Prostate gland (tissue), 2 donors: ENCODE results near the gene DUOX1. TPM values are rescaled to one million over a fixed set of nuclear protein-coding genes. Genes with fewer than 3 reads are reported as not detected.

Source experiments
- DNase-seq: peaks from one replicate; pipeline ENCODE4 v3.0.0-alpha.2; 2019; ENCODE audit warnings: low spot score
- H3K27ac ChIP-seq, 2 donors: fragments of 200-600 bp; sonication (generic); 2 replicates each; pipeline ENCODE4 v1.5.1; 2017 to 2019
- H3K27me3 ChIP-seq: fragments of 200-600 bp; sonication (generic); replicated peaks from 2 replicates; pipeline ENCODE4 v1.5.1; 2019; ENCODE audit not compliant: insufficient read depth
- H3K36me3 ChIP-seq, 2 donors: fragments of 200-600 bp; sonication (generic); 1 replicate in 1 of 2; 2 replicates in 1 of 2; pipeline versions ENCODE4 v1.5.1 to v1.8.1; 2017 to 2019
- H3K4me1 ChIP-seq: fragments of 200-600 bp; sonication (generic); replicated peaks from 2 replicates; pipeline ENCODE4 v1.5.1; 2019
- H3K4me3 ChIP-seq, 2 donors: fragments of 200-600 bp; sonication (generic); 2 replicates each; pipeline ENCODE4 v1.5.1; 2017 to 2019
- H3K9me3 ChIP-seq: fragments of 200-600 bp; sonication (generic); 2 replicates; pipeline ENCODE4 v1.5.1; 2017
- CTCF ChIP-seq, 4 experiments: fragments of 200-600 bp in 2 of 4; fragments of 450-650 bp in 2 of 4; sonication (generic) in 2 of 4; IDR thresholded peaks; 1 replicate in 3 of 4; 2 replicates in 1 of 4; pipeline ENCODE4 v1.5.1; 2016 to 2019; ENCODE audit warnings: antibody characterized with exemption in 4 of 4, mild to moderate bottlenecking in 2 of 4, moderate library complexity in 2 of 4
- POLR2A ChIP-seq: fragments of 450-650 bp; IDR thresholded peaks from one replicate; pipeline ENCODE4 v1.6.1; 2016; ENCODE audit warnings: antibody characterized with exemption, mild to moderate bottlenecking
- POLR2AphosphoS5 ChIP-seq: sonication (generic); formaldehyde crosslinking; IDR thresholded peaks from one replicate; pipeline ENCODE4 v1.6.1; 2017; ENCODE audit warnings: antibody characterized with exemption
- WGBS: methylation state at CpG from one replicate; pipeline ENCODE4 v1.1.5; 2018; 5-methylcytosine and 5-hydroxymethylcytosine counted together
- intact Hi-C: fragments of 100-400 bp; cut with DNase I; formaldehyde crosslinking; loops from one replicate; pipeline ENCODE4 v1.14.2; 2022
- total RNA-seq, 2 donors: library from RNA; depleted of rRNA; stranded (reverse); fragments of >200 nt; gene quantifications; one replicate each; pipeline ENCODE4 v1.1.0, GENCODE V29; 2016

DUOX1 gene
- total RNA-seq, 2 donors from 2014 or later = 18.4 to 32.1 TPM

GRCh38 chr15:45179221-45179985 is 49.6 kb downstream of the DUOX1 start:
- no peaks in the 10 kb centered on the region for H3K36me3 ChIP-seq
- no peaks in the 10 kb centered on the region for H3K4me1 ChIP-seq
- DNase-seq = no peak
- H3K27me3 ChIP-seq = no peaks in the 10 kb centered on the region
- WGBS = 74% methylated on average over 11 of the region's 13 CpGs
- H3K9me3 ChIP-seq = no peaks in the 10 kb centered on the region
- TF ChIP-seq POLR2AphosphoS5 (no peak), POLR2A (no peak), CTCF (IDR thresholded peaks at IDR 0.05) (peak in 3 of 4 experiments; percentile 11 to 36 (median 13))
- intact Hi-C loops = no loop called here
- H3K27ac ChIP-seq = no peak overlapping the region
- no peak overlapping the region for H3K4me3 ChIP-seq

GRCh38 chr15:45180201-45180600 is 50.4 kb downstream of the DUOX1 start:
- Histone ChIP-seq H3K27me3 (no peaks in the 10 kb centered on the region), H3K4me1 (no peaks in the 10 kb centered on the region), H3K4me3 (no peak overlapping the region), H3K36me3 (no peaks in the 10 kb centered on the region), H3K27ac (no peak overlapping the region), H3K9me3 (no peaks in the 10 kb centered on the region)
- no peak for DNase-seq
- 90% methylated on average over 7 of the region's 7 CpGs for WGBS
- TF ChIP-seq POLR2A (no peak), POLR2AphosphoS5 (no peak), CTCF (IDR thresholded peaks at IDR 0.05) (no peak)
- intact Hi-C loops = no loop called here

- Histone ChIP-seq H3K4me3 (no peak overlapping the region), H3K9me3 (no peaks in the 10 kb centered on the region), H3K27me3 (no peaks in the 10 kb centered on the region), H3K4me1 (no peaks in the 10 kb centered on the region), H3K27ac (no peak overlapping the region), H3K36me3 (no peaks in the 10 kb centered on the region)
- 89% methylated on average over 5 of the region's 8 CpGs for WGBS
- intact Hi-C loops = no loop called here
- TF ChIP-seq POLR2AphosphoS5 = no peak
- no peak for TF ChIP-seq POLR2A
- no peak for TF ChIP-seq CTCF (IDR thresholded peaks at IDR 0.05)
- no peak for DNase-seq
Observed at GRCh38 chr15:45180648-45181436, 51.0 kb downstream of the DUOX1 start.

- WGBS = 74% methylated on average over 9 of the region's 9 CpGs
- TF ChIP-seq POLR2AphosphoS5 = no peak
- TF ChIP-seq POLR2A = no peak
- TF ChIP-seq CTCF (IDR thresholded peaks at IDR 0.05) = no peak
- no peaks in the 10 kb centered on the region for H3K36me3 ChIP-seq
Observed at GRCh38 chr15:45181491-45182285, 51.9 kb downstream of the DUOX1 start.

More at GRCh38 chr15:45181491-45182285, 51.9 kb downstream of the DUOX1 start:
- intact Hi-C loops = no loop called here
- no peak overlapping the region for H3K4me3 ChIP-seq
- no peaks in the 10 kb centered on the region for H3K27me3 ChIP-seq
- peaks cover under 1% of the 10 kb centered on the region for H3K4me1 ChIP-seq
- no peak for DNase-seq
- no peaks in the 10 kb centered on the region for H3K9me3 ChIP-seq
- H3K27ac ChIP-seq = no peak overlapping the region
